NOMO-1 treated with DMSO at 0.1 percent for 48 hours (cell line): ENCODE results near the gene CYTH3.
"Not testable (repeated sequence)": the region's sequence is repeated elsewhere in the genome, so short reads cannot be mapped to it uniquely, and the experiment has no call there.

Experiments
- DNase-seq: peaks from one replicate; lab custom pipeline; 2025; ENCODE audit not compliant: unreplicated experiment; lab: John Stamatoyannopoulos, UW

CYTH3 gene

DNA sequence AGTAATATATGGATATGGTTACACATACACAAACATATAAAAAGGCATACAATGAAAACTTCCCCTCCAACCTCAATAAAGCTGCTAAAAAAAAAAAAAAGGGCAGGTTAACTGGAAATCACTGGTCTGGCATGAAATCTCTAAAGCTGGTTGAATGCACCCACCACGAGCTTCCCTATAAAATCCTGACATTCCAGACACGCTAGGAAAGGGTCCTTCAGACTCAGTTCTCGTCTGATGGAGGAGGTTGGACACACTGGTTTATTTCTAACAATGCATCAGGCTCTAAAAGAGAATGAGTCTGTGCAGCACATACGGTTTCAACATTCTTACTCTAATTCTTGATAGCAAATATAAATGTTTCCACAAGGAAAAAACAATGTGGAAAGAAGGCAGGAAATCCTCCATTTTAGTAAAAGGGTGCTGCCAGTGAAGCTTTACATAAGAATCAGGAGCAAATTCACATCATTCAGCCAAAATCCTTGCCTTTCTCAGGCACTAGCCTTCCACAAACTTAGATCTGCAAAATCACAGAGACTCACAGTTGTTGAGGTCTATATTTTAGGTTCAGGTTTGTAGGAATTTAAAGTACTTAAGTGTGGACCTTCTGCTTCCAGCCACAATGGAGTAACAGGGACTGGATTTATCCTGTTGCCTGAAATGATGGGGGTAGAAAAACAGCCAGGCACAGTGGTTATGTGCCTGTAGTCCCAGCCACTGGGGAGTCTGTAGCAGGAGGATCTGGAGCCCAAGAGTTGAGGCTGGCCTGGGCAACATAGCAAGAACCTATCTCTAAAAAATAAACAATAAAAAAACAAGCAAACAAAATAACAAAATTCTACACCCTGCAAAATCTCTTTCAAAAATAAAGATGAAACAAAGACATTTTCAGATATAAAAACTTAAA, 73.5 kb downstream of the CYTH3 start:
- no peak for DNase-seq

DNA sequence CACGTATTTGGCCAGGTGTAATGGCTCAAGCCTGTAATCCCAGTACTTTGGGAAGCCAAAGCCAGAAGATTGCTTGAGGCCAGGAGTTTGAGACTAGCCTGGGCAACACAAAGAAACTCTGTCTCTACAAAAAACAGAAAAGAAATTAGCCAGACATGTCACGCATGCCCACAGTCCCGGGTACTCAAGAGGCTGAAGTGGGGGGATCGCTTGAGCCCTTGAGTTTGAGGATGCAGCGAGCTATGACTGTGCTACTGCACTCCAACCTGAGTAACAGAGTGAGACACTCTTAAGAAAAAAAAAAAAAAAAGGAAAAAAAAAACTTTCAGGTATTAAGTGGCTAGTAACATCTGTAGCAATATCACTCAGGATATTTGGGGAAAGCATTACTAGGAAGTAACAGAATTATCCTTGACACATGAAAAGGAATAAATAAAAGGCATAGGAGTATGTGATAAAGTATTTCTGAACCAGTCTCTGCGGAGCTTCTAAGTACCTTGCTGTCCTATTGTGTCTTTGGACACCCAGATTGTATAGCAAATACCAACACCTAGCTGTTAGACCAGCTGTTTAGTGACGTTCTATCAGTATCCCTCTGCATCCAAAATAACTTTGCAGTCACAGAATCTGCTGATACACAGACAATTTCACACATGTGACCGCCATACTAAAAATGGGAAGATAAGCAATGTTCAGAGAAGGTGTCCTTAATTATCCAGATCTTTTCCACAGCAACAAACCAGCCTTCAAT, 74.4 kb downstream of the CYTH3 start:
- no peak for DNase-seq

DNA sequence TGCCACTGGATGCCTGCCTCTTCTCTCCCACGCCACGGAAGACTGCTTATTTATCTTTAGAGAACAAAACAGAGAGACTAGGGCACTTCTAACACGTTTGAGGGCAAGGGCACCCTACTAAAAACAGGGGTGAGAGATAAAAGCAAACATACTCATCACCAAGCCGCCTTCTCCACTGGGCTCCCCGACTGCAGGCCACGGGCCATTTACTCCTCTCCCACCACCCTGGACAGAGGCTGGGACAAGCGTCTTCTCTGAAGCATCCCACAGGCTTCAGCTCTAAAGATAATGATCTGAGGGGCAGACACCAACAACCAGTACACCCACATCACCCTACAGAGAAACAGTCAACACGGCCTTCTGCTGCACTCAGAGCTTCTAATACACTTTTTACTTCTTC, 78.7 kb downstream of the CYTH3 start:
- DNase-seq: no peak

DNA sequence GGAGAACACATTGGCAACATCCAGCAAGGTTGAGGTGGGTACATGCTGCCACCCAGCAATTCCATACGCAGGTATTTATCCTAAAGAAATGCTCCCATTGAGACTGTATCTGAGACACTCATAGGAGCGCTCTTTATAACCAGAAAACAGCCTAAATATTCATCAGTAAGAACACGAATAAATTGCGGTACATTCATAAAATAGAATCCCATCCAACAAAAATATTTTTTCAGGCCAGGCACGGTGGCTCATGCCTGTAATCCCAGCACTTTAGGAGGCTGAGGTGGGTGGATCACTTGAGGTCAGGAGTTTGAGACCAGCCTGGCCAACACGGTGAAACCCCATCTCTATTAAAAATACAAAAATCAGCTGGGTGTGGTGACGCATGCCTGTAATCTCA, 81.9 kb downstream of the CYTH3 start:
- not testable (repeated sequence) for DNase-seq

DNA sequence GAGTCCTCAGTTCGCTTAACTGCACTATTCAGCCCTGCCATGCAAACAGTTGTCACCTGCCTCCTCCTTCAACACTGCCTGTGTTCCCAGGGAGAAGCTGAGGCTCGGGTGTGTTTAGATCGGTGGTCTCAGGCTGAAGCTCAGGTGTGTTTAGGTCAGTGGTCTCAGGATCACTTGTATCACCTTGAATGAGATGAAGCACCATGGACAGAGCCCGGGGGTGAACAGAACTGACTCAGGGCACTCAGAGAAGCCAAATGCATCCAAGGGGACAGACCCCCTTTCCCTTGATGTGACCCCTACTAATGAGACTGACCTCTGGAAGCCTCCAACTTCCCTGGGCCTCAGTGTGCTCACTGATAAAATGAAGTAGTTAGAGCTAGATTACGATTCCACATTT, 84.0 kb downstream of the CYTH3 start:
- no peak for DNase-seq

DNA sequence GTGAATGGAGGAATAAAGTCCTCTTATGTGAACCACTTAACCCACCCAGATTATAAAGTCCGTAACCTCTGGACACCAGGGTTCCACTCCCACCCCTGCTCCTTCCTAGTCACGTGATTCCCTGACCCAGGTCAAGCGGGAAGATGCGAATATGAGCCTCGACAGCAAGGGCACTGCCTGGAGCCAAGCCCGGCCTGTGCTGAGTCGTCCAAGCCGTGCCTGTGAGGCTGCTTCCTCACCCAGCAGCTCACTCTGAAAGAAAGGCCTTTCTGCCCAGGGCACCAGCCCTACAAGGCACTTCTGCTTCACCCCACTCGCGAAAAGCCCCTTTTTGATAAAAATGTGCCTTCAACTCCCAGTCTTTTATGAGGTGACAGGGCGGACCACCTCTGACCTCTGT, 85.8 kb downstream of the CYTH3 start:
- no peak for DNase-seq

DNA sequence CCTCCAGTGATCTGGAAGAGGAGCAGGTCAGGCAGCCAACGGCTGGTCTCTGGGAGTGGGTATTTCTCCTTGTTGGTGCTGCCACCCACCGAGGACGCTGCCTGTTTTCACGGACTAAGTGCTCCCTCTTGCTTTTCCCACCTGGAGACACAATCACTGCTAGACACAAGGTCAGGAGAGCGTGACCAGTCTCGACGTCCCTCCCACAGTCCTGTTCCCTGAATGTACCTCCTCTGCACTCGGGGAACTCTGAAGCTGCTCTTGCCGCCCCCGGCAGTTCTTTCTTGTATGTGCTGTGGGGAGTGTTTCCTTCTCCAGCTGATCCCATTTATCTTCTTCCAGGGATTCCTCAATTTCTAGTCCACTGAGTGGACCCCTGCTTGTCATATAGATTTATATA, 89.4 kb downstream of the CYTH3 start:
- DNase-seq: no peak

DNA sequence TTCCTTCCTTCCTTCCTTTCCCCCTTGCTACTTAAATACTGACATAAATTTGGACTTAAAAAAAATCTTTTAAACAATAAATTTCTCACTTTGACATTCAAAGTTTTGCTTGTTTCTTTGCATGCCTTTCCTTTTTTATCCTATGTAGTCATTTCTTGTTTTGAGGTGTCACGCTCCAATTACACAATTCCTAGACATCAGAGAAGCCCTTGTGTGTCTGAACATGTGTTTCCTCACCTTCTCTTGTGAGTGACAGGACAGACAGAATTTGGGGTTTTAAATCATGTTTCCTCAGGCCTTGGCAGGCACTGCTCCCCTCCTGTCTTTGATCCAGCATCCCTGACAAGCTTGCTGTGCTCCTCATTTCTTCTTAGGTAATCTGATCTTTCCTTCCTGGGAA, 91.3 kb downstream of the CYTH3 start:
- peak; percentile 50 for DNase-seq

DNA sequence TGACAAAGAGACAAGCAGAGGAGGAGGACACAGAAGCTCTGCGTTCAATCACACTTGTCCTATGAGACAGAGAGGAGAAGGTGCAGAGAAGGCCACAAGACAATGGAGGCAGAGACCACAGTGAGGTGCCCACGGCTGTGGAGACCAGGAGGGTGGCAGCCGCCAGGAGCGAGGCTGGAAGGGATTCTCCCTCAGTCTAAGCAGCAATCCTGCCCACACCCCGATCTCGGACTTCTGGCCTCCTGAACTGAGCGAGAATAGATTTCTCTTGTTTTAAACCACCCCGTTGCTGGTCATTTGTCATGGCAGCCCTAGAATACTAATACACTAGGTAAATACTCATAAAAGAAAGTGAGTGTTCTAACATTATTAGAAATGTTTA, 92.1 kb downstream of the CYTH3 start:
- no peak for DNase-seq

DNA sequence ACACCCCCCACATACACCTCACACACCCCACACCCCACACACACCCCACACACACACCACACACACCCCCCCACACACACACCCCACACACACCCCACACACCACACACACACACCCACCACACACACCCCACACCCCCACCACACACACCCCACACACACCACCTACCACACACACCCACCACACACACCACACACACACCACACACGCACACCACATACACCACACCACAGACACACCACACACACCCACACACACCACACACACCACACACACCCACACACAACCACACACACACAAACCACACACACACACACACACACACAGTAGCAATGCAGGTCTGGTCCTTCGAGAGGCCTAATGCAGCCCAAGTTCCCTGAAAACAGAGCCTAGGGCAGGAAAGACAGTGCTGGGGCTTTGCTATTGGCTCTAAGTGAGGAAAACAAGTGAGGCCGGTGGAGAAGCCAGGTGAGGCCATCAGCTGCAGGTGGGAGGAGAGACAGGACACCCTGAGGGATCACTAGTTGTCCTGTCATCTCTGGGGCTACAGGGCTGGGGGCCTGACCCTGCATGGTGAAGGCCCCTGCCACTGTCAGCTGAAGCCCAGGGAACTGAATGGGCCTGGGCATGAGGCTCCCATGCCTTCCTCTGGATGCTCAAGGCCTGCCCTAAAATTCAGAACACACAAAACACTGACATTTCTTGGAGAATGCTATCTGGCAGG, 92.6 kb downstream of the CYTH3 start:
- no peak for DNase-seq

DNA sequence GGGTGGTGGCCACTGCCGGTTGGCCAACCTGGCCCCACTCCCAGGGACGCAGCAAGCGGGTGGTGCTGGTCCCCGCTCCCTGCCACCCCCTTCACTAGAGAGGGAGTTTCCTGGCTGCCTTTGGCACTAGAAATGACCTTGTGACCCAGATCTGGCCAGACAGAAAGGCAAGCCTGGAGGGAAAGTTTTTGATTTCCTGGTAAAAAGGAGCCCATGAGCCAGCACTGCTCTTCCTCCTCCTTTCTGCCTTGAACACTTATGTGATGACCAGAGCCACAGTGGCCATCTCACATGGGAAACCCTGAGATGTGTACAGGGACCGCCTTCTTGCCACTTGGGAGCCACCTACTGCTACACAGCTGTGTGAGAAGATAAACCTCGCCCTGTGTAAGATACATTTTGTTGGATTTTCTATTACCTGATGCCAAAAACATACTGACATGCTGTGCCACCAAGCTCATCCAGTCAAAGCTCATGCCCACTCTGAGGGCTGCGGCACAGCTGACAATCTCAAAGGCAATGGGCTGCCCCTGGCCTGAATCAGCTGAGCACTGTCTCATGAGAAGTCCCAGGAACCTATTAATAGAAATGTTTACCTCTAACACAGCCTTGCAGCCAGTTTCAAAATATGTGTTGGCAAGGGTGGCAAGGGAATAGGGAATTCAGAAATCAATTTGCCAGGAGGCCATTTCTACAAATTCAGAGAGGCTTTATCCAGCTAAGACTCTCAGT, 94.0 kb downstream of the CYTH3 start:
- DNase-seq: no peak

DNA sequence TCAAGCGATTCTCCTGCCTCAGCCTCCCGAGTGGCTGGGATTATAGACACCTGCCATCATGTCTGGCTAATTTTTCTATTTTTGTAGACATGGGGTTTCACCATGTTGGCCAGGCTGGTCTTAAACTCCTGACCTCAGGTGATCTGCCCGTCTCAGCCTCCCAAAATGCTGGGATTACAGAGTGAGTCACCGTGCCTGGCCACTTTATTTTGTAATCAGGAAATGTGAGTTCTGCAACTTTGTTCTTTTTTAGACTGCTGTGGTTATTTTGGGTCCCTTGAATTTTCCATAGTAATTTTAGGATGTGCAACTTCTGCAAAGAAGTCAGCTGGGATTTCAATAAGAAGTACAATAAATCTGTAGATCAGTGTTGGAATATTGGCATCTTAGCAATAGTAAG, 96.8 kb downstream of the CYTH3 start:
- DNase-seq: peak; percentile 82

DNA sequence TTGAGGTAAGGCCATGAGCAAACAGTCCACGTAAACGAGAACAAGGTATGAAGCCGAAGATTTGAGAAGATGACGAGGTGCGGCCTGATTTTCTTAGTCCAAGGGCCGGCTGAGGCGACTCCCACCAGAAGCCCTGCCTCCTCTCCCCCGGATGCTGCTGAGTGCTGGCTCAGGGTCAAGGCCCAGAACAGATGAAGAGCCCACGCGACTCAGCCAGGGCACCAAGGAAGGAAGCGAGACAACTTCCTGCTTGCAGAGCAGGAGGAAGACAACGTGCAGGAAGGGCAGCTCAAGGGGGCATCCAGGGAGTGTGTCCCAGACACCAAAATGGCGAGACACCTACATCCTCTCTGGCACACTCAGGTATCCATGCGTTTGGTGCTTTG, 99.5 kb downstream of the CYTH3 start:
- no peak for DNase-seq

DNA sequence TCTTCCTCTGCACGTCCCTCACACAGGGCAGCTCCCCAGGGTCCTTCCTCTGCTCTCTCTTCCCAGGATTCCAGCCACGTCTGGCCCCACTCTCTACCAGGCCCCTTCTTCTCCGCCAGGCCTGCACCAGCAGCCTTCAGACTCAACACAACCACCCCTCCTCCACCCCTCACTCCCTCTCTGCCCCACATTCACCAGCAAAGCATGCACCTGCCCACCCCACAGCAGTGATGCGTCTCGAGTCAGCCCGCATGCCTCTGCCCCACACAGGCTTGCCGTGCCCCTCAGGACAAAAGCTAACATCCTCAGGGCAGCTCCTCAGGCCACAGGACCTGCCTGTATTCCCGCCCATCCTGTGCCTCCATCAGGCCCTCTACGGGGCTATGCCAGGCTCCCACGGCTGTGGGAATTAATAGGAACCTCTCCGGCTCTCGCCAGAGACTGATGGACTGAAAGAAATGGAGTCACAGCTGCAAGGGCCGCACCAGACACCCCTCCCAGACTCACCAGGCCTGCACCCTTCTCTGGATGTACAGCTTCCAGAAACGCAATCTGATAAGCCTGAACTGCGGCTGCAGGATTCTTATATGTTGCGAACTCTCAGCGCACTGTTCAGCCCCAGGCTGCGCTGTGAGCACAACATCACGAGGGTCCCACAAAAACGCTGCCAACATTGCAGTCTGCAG, 100.1 kb downstream of the CYTH3 start:
- DNase-seq: no peak

DNA sequence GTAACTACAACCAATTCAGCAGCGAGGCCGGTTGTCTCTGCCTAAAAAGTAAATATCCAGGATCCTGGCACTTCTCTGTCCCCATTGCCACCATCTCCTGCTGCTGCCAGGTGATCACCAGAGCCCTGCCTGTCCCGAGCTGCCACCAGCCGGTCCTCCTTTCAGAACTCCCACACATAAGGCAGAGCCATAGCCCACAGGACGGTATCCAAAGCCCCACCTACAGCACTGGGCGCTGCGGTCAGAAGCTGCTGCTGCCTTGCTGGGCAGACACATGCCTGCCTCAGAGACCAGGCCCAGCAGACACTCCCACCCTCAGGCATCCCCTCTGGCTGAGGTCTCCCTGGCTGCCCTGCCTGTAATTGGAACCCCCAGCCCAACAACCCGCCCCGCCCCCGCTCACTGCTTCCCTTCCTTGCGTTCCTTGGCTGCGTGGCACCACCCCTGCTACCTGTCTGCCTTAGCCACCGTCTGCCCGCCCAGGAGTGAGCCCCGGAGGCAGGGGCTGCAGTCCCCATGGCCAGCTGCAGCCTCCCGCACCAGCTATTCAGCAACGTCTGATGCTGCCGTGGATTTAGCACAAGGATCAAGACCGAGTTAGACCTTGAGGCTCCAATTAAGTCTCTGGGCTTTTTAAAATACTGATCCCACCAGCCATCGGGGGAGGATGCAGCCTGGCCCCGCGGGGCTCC, 100.7 kb downstream of the CYTH3 start:
- DNase-seq: no peak

DNA sequence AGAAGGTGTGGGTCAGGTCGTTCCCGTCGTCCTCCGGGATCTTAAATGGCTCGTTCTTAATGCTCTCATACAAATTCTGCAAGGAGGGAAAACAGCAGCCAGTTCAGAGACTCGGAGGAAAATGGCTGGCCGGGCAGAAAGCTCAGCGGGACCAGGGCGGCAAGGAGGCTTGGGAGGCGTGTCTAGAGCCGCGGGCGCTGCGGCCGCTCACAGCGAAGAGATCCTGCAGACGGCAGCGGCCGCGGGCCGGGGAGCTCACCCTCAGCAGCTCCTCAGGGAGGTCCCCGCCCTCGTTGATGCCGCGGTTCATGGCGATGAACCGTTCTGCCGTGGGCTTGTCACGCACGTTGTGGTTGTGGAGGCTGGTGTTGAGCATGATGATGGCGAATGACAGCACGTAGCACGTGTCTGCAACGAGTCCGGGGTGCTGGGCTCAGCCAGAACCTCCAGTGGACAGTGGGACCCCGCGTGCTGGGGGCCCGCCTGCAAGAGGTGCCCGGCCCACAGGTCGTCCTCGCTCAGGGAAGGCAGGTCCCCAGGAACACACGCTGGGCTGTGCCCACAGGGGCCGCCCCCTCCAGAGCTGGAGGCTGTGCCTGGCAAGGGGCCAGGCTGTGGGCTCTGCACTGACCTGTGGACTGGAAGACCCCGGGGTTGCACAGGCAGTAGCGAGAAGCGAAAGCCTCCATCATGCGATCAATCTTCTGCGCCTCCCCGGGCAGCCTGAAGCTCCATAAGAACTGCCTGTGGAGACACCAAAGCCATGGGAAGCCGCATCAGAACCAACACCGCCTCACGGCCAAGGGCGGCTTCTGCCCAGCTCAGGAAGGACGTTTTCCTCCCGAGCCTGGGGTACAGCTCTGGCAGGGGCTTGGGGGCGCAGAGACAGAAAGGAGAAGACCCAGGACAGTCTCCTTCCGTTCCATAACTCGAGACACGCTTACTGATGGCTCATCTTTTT, 101.6 kb downstream of the CYTH3 start:
- no peak for DNase-seq

DNA sequence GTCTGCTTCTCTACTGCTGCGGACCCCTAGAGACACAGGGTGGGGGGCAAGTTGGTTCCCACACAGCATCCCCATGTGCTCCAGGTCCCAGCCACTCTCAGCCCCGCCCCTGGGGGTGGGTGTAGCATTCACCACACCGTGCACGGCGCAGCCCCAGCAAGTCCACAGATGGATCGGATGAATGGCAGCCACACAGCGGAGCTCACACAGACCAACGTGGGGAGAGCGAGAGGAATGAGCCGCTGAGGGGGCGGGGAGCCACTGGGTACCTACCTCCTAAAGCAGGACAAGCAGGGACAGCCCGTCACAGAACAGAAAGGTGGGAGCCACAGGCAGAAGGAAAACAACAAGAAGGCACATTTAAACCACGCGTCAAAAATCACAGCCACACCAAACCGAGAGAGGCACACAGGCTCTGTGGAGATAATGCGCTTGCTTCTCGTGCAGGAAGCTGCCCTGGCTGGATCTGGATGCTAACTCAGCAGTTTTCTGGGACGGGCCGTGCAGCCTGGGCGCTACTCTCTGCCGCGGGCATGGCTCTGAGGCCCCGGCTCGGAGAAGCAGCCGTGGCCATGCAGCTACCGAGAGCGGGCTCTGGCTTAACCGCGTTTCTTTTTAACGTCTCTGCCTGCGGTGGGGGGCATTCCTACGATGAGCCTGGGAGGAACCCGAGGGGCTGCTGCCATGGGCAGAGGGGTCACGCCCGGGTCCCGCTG, 102.5 kb downstream of the CYTH3 start:
- DNase-seq: no peak

DNA sequence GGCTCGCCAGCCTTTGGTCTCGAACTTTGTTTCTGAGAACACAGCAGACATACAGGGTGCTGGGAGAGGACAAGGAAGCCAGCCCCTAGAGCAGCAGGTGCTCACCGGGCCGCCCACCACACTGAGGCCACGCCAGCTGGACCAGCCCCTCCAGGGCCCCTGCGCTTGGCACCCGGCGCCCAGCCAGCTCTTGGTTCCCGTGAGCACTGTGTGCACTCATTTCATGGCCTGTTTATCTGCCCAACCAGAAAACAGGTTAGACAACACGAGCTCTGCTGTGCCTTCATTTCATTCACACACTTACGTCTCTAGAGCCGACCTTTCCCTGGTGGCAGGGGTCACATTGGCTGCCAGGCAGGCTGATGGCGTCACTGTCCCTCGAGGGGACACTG, 104.0 kb downstream of the CYTH3 start:
- no peak for DNase-seq
